Stimulated activated CD8-positive, alpha-beta memory T cell treated with anti-CD3 and anti-CD28 coated beads, Interleukin-4, amount 100 ng/mL, for 48 hours (primary cell): ENCODE results near the gene ST3GAL3.
A peak's percentile ranks its signal among the peaks of the same experiment; 100 is the strongest.

Experiments
- DNase-seq: peaks from one replicate; pipeline ENCODE4 v3.0.0-alpha.2; 2020

The ST3GAL3 gene

GRCh38 chr1:43971336-43971980 is 264.1 kb downstream of the ST3GAL3 start:
- no peak for DNase-seq

- no peak for DNase-seq
Measured at GRCh38 chr1:43973981-43974442, 266.7 kb downstream of the ST3GAL3 start.

- peak; percentile 98 for DNase-seq
Measured at GRCh38 chr1:43974443-43975248, 267.3 kb downstream of the ST3GAL3 start, which contains the start of gene ATP6V0B. ATP6V0B (plus strand) TSS chr1:43974960; CDS start chr1:43975041, 81 bp downstream.

DNA sequence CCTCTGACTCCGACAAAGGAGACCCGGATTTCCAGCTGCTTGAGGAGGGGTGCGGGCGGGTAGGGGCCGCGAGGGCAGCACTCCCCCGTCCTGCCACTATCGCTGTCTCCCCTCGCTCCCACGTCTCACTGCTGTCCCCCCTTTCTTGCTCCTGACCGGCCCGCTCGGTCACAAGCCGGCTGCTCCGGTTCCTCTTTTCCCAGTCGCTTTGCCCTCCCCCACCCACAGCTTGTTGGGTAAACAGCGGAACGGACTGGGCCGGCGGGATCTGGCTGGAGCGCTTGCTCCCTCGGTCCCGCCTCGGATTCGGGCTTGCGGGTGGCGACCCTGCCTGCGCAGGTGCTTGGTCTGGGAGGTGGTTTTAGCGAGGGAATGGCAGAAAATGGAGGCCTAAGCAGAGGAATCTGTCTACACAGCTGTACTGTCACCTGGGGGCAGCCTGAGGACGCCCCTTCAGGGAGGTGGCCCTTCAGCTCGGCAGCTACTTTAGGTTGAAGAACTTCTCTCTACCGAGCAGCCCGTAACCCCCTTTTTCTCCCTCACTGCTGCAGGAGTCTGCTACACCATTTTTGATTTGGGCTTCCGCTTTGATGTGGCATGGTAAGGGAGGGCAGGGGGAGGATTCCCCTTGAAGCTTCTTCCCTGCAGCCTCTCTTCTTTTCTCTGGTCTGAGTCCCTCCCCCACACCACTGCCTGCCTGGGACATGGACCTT is 268.1 kb downstream of the ST3GAL3 start:
- peak; percentile 42 for DNase-seq

DNA sequence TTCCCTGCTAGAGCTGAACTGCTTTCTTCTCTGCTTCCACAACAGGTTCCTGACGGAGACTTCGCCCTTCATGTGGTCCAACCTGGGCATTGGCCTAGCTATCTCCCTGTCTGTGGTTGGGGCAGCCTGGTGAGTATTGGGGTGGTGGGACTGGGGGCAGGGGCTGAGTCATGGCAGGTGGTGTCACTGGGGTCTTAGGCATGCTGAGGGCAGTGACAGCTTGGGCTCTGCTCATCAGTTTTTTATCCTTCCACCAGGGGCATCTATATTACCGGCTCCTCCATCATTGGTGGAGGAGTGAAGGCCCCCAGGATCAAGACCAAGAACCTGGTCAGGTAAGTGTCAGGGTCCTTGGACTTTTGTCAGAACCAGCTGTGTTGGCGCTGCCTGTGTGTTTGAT is 268.7 kb downstream of the ST3GAL3 start:
- no peak for DNase-seq

DNA sequence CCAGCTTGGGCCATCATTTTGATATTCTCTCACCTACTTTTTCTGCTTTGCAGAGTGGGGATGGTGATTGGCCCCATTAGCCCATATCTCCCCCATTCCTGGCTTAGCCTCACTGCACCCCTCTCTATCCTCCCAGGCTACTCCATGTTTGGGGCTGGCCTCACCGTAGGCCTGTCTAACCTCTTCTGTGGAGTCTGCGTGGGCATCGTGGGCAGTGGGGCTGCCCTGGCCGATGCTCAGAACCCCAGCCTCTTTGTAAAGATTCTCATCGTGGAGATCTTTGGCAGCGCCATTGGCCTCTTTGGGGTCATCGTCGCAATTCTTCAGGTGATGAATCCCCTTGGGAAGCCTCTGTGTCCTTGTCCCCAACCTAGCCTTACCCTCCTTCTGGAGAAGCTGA is 269.6 kb downstream of the ST3GAL3 start:
- no peak for DNase-seq

DNA sequence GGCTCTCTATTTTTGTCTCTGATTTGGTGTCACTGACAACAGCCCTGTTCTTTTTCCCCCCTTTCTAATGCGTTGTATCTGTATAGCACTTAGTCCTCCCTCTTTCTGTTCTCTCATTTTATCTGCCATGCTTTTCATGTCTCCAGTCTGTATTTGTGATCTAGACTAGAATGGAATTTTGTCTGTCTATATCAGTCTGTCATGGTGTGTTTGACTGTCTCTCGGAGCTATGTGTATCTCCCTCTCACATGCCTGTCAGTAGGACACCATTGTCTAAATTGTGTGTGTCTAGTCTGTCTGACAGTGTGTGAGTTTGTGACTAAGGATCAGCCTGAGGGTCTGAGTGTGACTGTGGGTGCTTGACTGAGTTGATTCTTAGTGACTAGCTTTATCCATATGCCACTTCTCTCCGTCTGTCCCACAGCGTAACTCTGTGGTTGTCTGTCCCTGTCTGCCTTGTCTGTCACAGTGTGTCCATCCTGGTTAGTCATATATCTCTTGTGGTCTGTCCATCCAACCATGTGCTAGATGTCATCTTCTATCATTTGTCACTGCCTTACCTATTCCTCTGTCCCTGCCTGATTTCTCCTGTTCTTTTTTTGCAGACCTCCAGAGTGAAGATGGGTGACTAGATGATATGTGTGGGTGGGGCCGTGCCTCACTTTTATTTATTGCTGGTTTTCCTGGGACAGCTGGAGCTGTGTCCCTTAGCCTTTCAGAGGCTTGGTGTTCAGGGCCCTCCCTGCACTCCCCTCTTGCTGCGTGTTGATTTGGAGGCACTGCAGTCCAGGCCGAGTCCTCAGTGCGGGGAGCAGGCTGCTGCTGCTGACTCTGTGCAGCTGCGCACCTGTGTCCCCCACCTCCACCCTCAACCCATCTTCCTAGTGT is 270.3 kb downstream of the ST3GAL3 start:
- DNase-seq, result no peak

GRCh38 chr1:43978264-43978550 is 270.9 kb downstream of the ST3GAL3 start:
- DNase-seq, result no peak

- peak; percentile 64 for DNase-seq
Measured at GRCh38 chr1:43978551-43979260, 271.4 kb downstream of the ST3GAL3 start, which contains the start of gene B4GALT2. B4GALT2 (plus strand) TSS chr1:43979210; CDS start chr1:43981161, 1,951 bp downstream.

- no peak for DNase-seq
Measured at GRCh38 chr1:43979261-43979527, 271.9 kb downstream of the ST3GAL3 start.

- peak; percentile 67 for DNase-seq
Measured at GRCh38 chr1:43979528-43980254, 272.4 kb downstream of the ST3GAL3 start.

GRCh38 chr1:43980255-43981134 is 273.2 kb downstream of the ST3GAL3 start:
- no peak for DNase-seq
